Left lung (tissue), 10 donors: ENCODE measurements around the gene FAAH2. TPM values are rescaled to one million over a fixed set of nuclear protein-coding genes. Genes with fewer than 3 reads are reported as not detected.
A peak's percentile ranks its signal among the peaks of the same experiment; 100 is the strongest.

Experiments
- ATAC-seq: fragments of 200-7000 bp; cut with Tn5 transposase; one replicate; pipeline ENCODE4 v1.9.1; 2020; ENCODE audit warnings: moderate library complexity
- DNase-seq, 4 donors: peaks; one replicate each; pipeline ENCODE4 v3.0.0-alpha.2; 2013 to 2020
- H3K27ac ChIP-seq, 2 donors: fragments of 200-600 bp; sonication (generic) in 1 of 2; one replicate each; pipeline versions ENCODE4 v1.5.0 to v1.8.0; 2020 to 2021
- H3K27me3 ChIP-seq, 2 donors: fragments of 200-600 bp; sonication (generic) in 1 of 2; one replicate each; pipeline versions ENCODE4 v1.5.0 to v1.8.0; 2020 to 2021
- H3K36me3 ChIP-seq, 2 donors: fragments of 200-600 bp; sonication (generic) in 1 of 2; one replicate each; pipeline versions ENCODE4 v1.5.0 to v1.8.0; 2020 to 2021
- H3K4me1 ChIP-seq, 2 donors: fragments of 200-600 bp; one replicate each; pipeline ENCODE4 v1.8.0; 2021
- H3K4me3 ChIP-seq, 2 donors: fragments of 200-600 bp; sonication (generic) in 1 of 2; one replicate each; pipeline versions ENCODE4 v1.5.0 to v1.8.0; 2020 to 2021; ENCODE audit warnings: mild to moderate bottlenecking in 1 of 2
- H3K9me3 ChIP-seq, 2 donors: fragments of 200-600 bp; sonication (generic) in 1 of 2; one replicate each; pipeline versions ENCODE4 v1.5.0 to v1.8.0; 2020 to 2021
- CTCF ChIP-seq, 2 donors: fragments of 200-600 bp; sonication (generic) in 1 of 2; IDR thresholded peaks; one replicate each; pipeline versions ENCODE4 v1.5.0 to v1.8.0; 2021; ENCODE audit warnings: antibody characterized with exemption in 2 of 2
- intact Hi-C, 2 donors: fragments of 100-400 bp; cut with DNase I; formaldehyde crosslinking; loops; one replicate each; pipeline versions ENCODE4 v1.11.2 to v1.14.2; 2022
- polyA plus RNA-seq, 6 donors: library from polyadenylated mRNA; unstranded; fragments of 120-200 nt; gene quantifications; one replicate each; pipeline ENCODE4 v1.2.1, GENCODE V29; 2013; ENCODE audit not compliant: insufficient read length in 6 of 6
- total RNA-seq, 2 donors: library from RNA; stranded (reverse); fragmentation: NEBNext Ultra II Directional; extraction: Animal tissue kit (Norgen Biotek cat#: 25700); gene quantifications; one replicate each; pipeline ENCODE4 v1.2.1, GENCODE V29; 2021
- donor health status: DM: no; HTN: yes; CAD: no.
- donor health status: DM: no; HTN: no; CAD: no.

The FAAH2 gene
- total and polyA plus RNA-seq, 8 donors, result 5.0 to 9.6 (median 6.5) TPM

- H3K27ac ChIP-seq, result no peak overlapping the region
- no peak for TF ChIP-seq CTCF (IDR thresholded peaks at IDR 0.05)
- intact Hi-C loops, result no loop called here
These were observed 67.1 kb downstream of the FAAH2 start for GRCh38 chrX:57353472-57354132.

GRCh38 chrX:57364145-57364544, 77.6 kb downstream of the FAAH2 start:
- DNase-seq (no peak), ATAC-seq (no peak)
- Histone ChIP-seq H3K4me1 (no peaks in the 10 kb centered on the region), H3K27me3 (no peaks in the 10 kb centered on the region), H3K4me3 (no peak overlapping the region), H3K27ac (no peak overlapping the region), H3K36me3 (no peaks in the 10 kb centered on the region), H3K9me3 (no peaks in the 10 kb centered on the region)
- intact Hi-C loops, result no loop called here
- no peak for TF ChIP-seq CTCF (IDR thresholded peaks at IDR 0.05)

More at GRCh38 chrX:57353472-57354132, 67.1 kb downstream of the FAAH2 start:
- no peaks in the 10 kb centered on the region for H3K4me1 ChIP-seq
- peaks cover 0 to 3% of the 10 kb centered on the region in 2 donors for H3K9me3 ChIP-seq
- no peak for DNase-seq
- no peak overlapping the region for H3K4me3 ChIP-seq
- ATAC-seq, result no peak
- no peaks in the 10 kb centered on the region for H3K36me3 ChIP-seq
- H3K27me3 ChIP-seq, result no peaks in the 10 kb centered on the region

GRCh38 chrX:57366430-57366829, 79.9 kb downstream of the FAAH2 start:
- no peaks in the 10 kb centered on the region for H3K9me3 ChIP-seq
- no peak overlapping the region for H3K27ac ChIP-seq
- H3K4me3 ChIP-seq, result no peak overlapping the region
- no peaks in the 10 kb centered on the region for H3K36me3 ChIP-seq
- DNase-seq (no peak), ATAC-seq (no peak)
- no peaks in the 10 kb centered on the region for H3K4me1 ChIP-seq
- no peaks in the 10 kb centered on the region for H3K27me3 ChIP-seq
- TF ChIP-seq CTCF (IDR thresholded peaks at IDR 0.05), result no peak
- intact Hi-C loops, result no loop called here

- ATAC-seq (no peak), DNase-seq (peak in 2 of 4 donors; percentile 0)
- Histone ChIP-seq H3K27ac (no peak overlapping the region), H3K9me3 (no peaks in the 10 kb centered on the region), H3K27me3 (no peaks in the 10 kb centered on the region), H3K36me3 (no peaks in the 10 kb centered on the region), H3K4me1 (no peaks in the 10 kb centered on the region), H3K4me3 (no peak overlapping the region)
- no peak for TF ChIP-seq CTCF (IDR thresholded peaks at IDR 0.05)
- intact Hi-C loops, result no loop called here
These were observed 81.1 kb downstream of the FAAH2 start for GRCh38 chrX:57367649-57368048.

- intact Hi-C loops, result no loop called here
- Histone ChIP-seq H3K27me3 (no peaks in the 10 kb centered on the region), H3K9me3 (no peaks in the 10 kb centered on the region), H3K27ac (no peak overlapping the region), H3K4me1 (no peaks in the 10 kb centered on the region), H3K4me3 (no peak overlapping the region), H3K36me3 (no peaks in the 10 kb centered on the region)
- DNase-seq, result no peak
- TF ChIP-seq CTCF (IDR thresholded peaks at IDR 0.05), result no peak
- ATAC-seq, result no peak
These were observed 81.7 kb downstream of the FAAH2 start for GRCh38 chrX:57368158-57368557.
